Measurements from ENCODE around the gene OLFML2B.

DNA sequence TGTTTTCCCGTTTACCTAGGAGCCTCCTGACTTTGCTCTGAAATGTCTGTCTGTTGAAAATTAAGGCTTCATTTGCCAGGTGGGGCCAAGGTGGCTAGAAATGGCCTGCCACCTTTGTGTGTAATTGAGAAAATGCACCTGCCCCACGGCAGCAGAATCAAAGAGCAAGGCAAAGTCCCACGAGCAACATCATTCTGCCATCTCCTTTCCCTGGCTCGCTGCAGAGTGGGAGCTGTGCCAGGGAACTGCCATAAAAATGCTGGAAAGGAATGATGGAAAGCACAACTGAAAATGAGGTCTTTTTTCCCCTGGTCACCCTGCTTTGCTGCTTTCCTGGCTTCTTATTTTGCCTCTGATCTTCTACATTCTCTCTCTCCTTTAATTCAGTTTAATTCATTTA is 5.5 kb upstream of the OLFML2B start:
- TF ChIP-seq POLR2AphosphoS5 (IDR thresholded peaks at IDR 0.05; ENCODE audit: low read depth, low read length) (no peak), JUND (IDR thresholded peaks at IDR 0.05) (no peak), EZH2phosphoT487 (IDR thresholded peaks at IDR 0.05; ENCODE audit: borderline replicate concordance, low read depth) (no peak), TAF1 (IDR thresholded peaks at IDR 0.05; ENCODE audit: borderline replicate concordance, low read depth, low read length) (no peak), SMC3 (IDR thresholded peaks at IDR 0.05; ENCODE audit: low read depth, low read length) (no peak), GATA2 (CRISPR knock-in tag; IDR thresholded peaks at IDR 0.05) (no peak), ELF1 (IDR thresholded peaks at IDR 0.05) (no peak), RCOR1 (IDR thresholded peaks at IDR 0.05; ENCODE audit: low read length) (no peak), FOXM1 (IDR thresholded peaks at IDR 0.05; ENCODE audit: low read depth) (no peak), SIN3A (IDR thresholded peaks at IDR 0.05; ENCODE audit: borderline replicate concordance, low read depth, low read length) (no peak)
- TF ChIP-seq, protein P1, sequence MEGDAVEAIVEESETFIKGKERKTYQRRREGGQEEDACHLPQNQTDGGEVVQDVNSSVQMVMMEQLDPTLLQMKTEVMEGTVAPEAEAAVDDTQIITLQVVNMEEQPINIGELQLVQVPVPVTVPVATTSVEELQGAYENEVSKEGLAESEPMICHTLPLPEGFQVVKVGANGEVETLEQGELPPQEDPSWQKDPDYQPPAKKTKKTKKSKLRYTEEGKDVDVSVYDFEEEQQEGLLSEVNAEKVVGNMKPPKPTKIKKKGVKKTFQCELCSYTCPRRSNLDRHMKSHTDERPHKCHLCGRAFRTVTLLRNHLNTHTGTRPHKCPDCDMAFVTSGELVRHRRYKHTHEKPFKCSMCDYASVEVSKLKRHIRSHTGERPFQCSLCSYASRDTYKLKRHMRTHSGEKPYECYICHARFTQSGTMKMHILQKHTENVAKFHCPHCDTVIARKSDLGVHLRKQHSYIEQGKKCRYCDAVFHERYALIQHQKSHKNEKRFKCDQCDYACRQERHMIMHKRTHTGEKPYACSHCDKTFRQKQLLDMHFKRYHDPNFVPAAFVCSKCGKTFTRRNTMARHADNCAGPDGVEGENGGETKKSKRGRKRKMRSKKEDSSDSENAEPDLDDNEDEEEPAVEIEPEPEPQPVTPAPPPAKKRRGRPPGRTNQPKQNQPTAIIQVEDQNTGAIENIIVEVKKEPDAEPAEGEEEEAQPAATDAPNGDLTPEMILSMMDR (IDR thresholded peaks at IDR 0.05): no peak
- TF ChIP-seq, protein P2, sequence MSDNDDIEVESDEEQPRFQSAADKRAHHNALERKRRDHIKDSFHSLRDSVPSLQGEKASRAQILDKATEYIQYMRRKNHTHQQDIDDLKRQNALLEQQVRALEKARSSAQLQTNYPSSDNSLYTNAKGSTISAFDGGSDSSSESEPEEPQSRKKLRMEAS (IDR thresholded peaks at IDR 0.05; ENCODE audit: low read depth): no peak
- TF ChIP-seq, protein P3, sequence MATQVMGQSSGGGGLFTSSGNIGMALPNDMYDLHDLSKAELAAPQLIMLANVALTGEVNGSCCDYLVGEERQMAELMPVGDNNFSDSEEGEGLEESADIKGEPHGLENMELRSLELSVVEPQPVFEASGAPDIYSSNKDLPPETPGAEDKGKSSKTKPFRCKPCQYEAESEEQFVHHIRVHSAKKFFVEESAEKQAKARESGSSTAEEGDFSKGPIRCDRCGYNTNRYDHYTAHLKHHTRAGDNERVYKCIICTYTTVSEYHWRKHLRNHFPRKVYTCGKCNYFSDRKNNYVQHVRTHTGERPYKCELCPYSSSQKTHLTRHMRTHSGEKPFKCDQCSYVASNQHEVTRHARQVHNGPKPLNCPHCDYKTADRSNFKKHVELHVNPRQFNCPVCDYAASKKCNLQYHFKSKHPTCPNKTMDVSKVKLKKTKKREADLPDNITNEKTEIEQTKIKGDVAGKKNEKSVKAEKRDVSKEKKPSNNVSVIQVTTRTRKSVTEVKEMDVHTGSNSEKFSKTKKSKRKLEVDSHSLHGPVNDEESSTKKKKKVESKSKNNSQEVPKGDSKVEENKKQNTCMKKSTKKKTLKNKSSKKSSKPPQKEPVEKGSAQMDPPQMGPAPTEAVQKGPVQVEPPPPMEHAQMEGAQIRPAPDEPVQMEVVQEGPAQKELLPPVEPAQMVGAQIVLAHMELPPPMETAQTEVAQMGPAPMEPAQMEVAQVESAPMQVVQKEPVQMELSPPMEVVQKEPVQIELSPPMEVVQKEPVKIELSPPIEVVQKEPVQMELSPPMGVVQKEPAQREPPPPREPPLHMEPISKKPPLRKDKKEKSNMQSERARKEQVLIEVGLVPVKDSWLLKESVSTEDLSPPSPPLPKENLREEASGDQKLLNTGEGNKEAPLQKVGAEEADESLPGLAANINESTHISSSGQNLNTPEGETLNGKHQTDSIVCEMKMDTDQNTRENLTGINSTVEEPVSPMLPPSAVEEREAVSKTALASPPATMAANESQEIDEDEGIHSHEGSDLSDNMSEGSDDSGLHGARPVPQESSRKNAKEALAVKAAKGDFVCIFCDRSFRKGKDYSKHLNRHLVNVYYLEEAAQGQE (IDR thresholded peaks at IDR 0.05; ENCODE audit: low read depth, low read length): no peak
- TF ChIP-seq, protein P4, sequence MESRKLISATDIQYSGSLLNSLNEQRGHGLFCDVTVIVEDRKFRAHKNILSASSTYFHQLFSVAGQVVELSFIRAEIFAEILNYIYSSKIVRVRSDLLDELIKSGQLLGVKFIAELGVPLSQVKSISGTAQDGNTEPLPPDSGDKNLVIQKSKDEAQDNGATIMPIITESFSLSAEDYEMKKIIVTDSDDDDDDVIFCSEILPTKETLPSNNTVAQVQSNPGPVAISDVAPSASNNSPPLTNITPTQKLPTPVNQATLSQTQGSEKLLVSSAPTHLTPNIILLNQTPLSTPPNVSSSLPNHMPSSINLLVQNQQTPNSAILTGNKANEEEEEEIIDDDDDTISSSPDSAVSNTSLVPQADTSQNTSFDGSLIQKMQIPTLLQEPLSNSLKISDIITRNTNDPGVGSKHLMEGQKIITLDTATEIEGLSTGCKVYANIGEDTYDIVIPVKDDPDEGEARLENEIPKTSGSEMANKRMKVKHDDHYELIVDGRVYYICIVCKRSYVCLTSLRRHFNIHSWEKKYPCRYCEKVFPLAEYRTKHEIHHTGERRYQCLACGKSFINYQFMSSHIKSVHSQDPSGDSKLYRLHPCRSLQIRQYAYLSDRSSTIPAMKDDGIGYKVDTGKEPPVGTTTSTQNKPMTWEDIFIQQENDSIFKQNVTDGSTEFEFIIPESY (IDR thresholded peaks at IDR 0.05; ENCODE audit: borderline replicate concordance, low read depth): no peak

Data from SK-N-SH (cell line).